ENCODE results near the gene CCDC57.

The CCDC57 gene

DNA sequence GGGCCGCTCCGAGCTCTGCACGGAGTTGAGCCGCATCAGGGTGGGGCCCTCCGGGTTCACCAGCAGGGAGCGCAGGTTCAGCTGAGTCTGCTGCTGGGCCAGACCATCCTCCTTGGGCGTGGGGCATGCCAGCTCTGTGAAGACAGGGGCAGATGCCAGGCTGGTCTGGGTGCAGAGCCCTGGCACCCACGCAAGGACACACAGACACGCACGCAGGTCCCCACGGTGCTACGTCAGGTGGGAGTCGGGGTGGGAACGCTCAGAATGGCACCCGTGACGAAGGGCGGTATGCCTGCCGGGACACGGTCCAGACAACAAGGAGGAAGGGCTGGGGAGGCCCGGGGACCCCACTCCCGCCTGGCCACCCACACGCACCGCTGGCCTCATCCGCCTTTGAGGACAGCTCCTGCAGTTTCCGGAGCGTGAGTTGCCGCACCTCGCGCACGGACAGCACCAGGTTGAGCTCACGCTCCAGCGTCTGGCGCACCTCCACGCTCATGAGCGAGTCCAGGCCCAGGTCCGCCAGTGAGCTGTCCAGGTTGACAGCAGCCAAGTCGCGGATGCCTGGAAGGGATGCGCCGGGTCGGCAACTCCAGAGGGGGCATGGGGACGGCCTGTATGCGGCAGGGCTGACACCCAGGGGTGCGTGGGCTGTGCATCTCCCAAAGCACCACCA lies 131.7 kb downstream of the CCDC57 start:
- no peak for DNase-seq (ENCODE audit: low read depth)

DNA sequence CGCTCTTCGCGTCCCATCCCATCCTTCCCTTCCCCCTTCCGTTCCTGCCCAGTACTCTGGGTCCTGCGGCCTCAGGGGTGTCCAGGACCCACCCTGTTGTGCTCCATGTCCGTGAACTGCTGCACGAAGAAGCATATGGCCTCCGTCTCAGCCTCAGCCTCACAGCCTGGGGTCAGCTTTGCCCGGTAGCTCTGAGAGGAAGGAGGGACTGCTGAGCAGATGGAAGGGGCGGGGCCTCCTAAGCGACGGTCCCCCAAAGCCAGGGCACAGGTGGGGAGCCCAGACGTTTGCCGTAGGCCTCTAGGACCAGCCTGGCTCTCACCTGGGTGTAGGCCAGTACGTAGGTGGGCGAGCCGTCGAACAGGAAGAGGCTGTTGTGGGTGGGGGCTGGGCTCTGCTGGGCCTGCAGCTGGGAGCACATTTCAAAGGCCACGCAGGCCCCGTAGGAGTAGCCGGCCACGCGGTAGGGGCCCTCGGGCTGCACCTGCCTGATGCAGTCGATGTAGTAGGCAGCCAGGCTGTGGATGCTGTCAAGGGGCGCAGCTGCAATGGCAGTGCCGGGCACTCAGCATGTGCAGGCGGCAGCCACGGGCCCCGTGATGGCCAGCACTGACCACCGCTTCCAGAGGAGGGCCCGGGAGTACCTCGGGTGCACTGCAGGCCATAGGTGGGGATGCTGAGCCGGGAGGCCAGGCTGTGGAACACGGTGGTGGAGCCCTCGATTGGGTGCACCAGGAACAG lies 132.4 kb downstream of the CCDC57 start:
- DNase-seq (ENCODE audit: low read depth), result no peak

DNA sequence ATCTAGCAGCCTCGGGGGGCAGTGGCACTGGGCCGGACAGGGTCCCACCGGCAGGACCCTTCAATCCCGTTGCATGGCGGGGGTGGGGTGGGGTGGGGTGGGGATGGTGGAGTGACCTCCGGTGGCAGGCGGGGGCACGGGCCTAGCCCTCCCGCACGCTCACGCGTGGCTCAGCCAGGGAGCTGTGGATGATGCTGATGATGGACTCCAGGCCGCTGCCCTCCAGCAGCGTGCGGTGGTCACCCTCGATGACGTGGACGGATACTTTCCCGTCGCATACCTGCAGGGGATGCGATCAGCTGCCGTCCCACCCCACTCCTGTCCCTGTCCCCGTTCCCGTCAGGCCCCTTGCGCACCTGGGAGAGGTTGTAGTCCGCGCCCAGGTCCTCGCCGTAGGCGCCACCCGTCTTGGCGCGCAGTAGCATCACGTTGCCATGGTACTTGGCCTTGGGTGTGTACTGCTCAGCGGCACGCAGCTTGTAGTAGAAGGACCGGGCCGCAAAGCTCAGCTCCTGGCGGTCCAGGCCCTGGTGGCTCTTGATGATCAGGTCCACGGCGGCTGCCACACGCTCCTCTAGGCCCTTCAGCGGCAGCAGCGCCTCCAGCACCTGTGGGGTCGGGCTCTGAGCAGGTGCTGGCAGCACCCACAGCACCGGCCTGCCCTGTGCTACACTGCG lies 133.5 kb downstream of the CCDC57 start:
- no peak for DNase-seq (ENCODE audit: low read depth)

- no peak for DNase-seq (ENCODE audit: low read depth)
Observed at GRCh38 chr17:82078433-82078832, 134.2 kb downstream of the CCDC57 start.

DNA sequence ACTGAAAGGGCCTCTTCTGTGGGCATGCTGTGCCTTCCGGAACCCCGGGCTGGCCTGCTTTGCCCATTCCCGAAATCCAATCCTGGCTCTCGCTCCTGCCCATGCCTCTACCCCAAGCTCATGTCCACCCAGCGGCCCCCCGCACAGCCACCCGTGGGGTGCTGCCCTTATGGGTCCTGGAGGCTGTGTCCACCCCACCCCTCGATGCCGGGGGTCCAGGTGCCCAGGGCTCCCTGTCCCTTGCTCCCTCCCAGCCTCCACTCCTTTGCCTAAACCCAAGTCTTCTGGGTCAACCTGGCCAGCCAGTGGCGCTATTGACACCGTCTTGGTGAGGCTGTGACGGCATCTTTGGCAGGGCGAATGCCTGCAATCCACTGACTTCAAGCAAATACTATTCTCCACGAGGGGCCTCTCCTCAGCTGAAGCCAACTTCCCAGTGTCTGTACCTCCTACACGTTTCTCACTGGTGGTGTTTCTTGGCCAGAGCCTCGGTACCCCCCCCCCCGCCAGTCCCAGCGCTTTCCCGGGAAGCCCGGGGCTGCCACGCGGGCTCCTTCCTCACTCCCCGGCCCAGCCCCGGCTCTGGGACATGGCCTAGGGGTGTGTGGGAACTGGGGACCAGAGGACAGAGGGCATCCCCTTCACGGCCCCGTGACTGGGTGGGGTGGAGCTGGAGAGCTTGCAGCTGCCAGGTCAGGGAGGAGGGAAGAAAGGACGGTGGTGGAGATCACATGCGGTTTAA lies 134.9 kb downstream of the CCDC57 start:
- DNase-seq (ENCODE audit: low read depth), result no peak

- no peak for DNase-seq (ENCODE audit: low read depth)
Observed at GRCh38 chr17:82076785-82077591, 135.7 kb downstream of the CCDC57 start.

DNA sequence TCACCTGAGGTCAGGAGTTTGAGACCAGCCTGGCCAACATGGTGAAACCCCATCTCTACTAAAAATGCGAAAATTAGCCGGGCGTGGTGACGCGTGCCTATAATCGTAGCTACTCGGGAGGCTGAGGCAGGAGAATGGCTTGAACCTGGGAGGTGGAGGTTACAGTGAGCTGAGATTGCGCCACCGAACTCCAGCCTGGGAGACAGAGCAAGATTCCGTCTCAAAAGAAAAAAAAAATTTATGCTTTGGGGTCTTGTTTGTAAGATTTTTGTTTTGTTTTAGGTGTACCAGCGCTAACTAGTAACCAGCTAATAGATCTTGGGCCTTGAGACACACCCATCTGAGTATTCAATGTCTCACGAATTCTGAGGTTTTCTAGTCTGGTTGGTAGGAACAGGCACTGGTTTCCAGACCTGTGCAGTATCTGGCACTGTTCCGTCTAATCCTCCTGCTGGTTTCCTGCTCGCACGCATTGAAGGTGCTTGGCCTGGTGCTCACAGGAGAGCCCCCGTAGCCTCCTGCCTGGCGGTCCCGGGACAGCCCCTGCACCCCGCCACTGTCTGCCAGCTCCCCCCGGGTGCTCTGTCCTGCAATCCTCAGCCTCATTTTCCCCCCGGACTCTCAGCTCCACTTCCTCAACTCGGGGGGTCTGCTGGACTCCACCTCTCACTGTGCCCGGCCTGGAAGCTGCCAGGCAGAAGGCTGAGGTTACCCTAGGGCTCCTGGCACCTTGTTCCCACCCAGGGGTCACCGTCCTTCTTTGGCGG lies 136.4 kb downstream of the CCDC57 start:
- DNase-seq (ENCODE audit: low read depth), result no peak

DNA sequence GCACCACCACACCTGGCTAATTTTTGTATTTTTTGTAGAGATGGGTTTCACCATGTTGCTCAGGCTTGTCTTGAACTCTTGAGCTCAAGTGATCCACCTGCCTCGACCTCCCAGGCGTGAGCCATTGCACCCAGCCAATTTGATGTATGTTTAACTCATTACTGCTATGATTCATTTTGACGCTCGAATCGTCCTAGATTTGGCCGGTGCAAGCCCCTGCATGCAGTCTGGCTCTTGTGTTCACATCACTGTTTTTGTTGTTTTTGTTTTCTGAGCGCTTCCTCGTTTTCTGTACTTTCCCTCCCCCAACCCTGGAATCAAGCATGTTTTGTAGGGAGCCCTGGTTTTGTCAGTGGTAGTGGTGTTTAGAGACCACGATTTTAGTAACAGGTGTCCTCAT lies 139.2 kb downstream of the CCDC57 start:
- no peak for DNase-seq (ENCODE audit: low read depth)

- no peak for DNase-seq (ENCODE audit: low read depth)
Observed at GRCh38 chr17:82072827-82073226, 139.8 kb downstream of the CCDC57 start.

DNA sequence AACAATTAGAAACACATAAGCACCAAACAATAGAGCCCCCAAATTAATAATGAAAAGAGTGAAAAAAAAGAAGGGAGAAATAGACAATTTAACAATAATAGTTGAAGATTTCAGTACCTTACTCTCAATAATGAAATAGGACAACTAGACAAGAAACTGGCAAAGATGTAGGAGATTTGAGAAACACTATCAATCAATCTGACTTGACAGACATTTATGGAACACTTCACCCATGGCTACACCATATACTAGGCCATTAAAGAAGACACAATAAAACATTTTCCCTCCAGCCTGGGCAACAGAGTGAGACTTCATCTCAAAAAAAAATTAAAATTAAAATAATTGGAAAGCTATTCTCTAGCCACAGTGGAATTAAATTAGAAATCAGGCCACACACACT lies 142.0 kb downstream of the CCDC57 start:
- DNase-seq (ENCODE audit: low read depth), result no peak

GRCh38 chr17:82065638-82066303 lies 146.9 kb downstream of the CCDC57 start, which contains the start of gene DUS1L:
DUS1L (minus strand) TSS chr17:82065804; CDS start chr17:82065059, 745 bp downstream.
- DNase-seq (ENCODE audit: low read depth), result peak; percentile 31

- DNase-seq (ENCODE audit: low read depth), result no peak
Observed at GRCh38 chr17:82065193-82065637, 147.4 kb downstream of the CCDC57 start.

GRCh38 chr17:82064433-82065192 lies 148.0 kb downstream of the CCDC57 start:
- DNase-seq (ENCODE audit: low read depth), result no peak

DNA sequence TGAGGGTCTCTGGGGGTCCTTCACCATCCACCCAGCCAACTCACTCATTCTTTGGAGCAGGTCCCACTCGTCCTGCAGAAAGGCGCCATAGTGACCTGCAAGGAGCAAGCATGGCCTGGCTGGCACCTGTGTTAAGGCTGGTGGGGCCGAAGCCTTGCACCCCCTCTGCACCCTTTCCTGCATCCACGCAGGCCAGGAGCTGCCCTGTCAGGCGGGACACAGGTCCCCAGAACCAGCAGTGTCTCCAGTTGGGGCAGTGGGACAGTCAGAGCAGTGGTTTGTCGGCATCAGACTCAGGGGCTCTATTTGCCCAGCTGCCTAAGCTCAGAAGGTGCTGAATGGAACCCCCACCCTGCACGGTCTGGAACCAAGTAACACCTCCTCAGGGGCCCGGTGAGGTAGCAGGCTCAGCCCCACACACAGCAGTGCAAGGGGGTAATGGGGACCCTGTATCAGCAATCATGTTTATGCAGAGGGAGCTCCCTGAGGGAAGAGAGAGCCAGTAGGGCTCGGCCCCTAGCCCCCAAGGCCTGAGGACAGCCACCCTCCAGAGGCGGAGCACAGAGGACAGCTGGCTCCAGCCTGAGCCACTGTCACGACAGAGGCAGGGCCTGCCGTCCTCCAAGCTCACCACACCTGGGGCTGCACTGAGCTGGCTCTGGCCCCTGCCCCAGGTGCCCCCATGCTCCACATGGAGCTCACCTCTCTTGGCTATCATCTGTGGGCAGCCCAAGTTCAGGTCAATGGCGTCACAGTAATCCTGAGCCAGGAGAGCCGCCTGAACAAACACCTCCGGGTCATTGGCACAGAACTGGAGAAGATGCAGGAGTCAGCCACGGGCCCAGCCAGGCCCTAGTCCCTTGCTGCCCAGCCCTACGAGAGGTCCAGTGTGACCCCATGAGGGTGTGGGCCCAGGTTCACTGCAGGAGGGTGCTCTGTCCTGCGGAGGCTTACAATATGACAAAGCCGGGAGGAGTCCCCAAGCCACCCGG lies 148.9 kb downstream of the CCDC57 start:
- no peak for DNase-seq (ENCODE audit: low read depth)

DNA sequence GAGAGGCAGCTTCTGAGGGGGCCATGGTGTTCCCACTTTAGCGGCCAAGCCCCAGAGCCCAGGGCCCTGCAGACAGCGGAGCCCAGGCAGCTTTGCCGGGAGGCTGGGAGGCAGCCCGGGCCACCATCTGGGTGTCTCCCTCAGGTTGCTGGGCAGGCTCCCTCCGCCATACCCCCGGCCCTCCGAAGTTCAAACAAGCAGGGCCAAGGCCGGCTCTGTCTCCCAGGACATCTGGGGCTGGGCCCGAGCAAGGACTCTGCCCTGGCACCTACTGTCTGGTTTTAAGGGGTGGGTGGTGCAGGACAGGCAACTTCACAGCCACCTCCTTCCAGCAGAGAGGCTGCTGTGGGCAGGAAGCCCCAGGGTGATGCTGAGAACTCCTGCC lies 149.7 kb downstream of the CCDC57 start:
- no peak for DNase-seq (ENCODE audit: low read depth)

DNA sequence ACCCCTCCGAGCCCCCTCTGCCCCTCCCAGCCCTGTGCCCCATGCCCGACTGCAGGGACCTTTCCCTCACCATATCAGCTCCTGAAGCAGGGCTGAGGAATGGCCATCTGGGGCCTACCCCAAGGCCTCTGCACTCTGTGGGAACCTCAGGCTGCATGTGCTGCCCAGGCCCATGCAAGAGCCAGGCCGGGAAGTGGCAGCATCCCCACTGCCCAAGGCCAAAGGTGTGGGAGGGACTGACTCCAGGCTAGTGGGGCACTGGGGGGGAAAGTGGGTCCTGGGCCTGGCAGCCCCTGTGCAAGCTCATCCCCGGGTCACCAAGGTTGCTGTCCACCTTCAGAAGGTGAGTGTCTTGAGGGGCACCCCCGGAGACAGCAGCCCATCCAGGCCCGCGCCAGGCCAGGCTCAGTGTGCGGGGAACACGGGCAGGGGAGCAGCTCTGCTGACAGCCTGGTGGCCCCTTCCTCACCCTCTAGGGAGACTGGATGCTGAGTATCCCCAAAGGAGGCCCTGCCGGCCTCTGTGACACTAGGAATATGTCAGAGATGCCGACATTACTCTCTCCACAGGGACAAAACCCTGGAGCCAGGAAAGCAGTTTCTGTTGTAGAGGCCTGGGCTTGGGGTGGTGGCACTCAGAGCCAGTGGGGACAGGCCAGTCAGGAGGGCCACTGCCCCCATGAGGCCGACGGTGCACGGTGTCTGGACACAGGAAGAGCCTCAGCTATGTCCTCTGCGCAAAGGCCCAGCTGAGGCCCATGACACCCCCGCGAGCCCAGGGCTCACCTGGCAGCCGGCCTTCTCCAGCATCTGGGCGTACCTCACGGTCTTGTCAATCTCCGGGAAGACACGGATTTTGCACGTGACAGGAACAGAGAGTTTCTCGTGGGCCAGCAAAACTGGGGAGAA lies 150.3 kb downstream of the CCDC57 start:
- no peak for DNase-seq (ENCODE audit: low read depth)
